GM21360 (cell line): ENCODE data around the gene SORCS2.

Experiments used
- ATAC-seq: cut with Tn5 transposase; IDR thresholded peaks from one replicate; pipeline ENCODE4 v1.9.1; 2021; ENCODE audit warnings: mild to moderate bottlenecking, moderate library complexity; ENCODE audit not compliant: unreplicated experiment

Gene SORCS2

DNA sequence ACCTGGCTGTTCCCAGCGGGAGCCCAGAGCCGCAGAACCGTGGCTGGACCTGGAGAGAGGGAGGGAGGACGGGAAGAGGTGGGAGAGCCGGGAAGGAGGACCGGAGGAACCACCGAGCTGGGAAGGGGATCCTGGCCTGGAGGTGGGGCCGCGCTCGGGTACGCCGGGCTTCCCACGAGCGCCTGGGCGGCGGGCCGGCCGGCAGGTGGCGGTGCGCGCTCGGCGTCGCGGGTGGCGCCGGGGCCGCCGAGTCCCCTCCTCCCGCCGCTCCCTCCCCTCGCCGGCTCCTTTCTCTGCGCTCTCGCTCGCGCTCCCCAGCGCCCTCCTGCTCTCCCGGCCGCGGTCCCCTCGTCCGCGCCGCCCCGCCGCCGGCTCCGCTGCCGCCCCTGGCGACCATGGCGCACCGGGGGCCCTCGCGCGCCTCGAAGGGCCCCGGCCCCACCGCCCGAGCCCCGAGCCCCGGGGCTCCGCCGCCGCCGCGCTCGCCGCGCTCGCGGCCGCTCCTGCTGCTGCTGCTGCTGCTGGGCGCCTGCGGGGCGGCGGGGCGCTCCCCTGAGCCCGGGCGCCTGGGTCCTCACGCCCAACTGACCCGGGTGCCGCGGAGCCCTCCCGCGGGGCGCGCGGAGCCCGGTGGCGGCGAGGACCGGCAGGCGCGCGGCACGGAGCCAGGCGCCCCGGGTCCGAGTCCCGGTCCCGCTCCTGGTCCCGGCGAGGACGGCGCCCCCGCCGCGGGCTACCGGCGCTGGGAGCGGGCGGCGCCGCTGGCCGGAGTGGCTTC, at the start of gene SORCS2:
Gene SORCS2 (plus strand): TSS at position 287 of the 778 bp plus-strand sequence.
- ATAC-seq = peak; percentile 84

- ATAC-seq = no peak
Measured at GRCh38 chr4:7144374-7145290, 47.7 kb upstream of the SORCS2 start.

GRCh38 chr4:7145291-7145934, 46.9 kb upstream of the SORCS2 start:
- no peak for ATAC-seq

GRCh38 chr4:7146059-7146785, 46.1 kb upstream of the SORCS2 start:
- ATAC-seq = no peak

- no peak for ATAC-seq
Measured at GRCh38 chr4:7146786-7147115, 45.6 kb upstream of the SORCS2 start.

GRCh38 chr4:7147261-7147660, 45.1 kb upstream of the SORCS2 start:
- ATAC-seq = no peak

- no peak for ATAC-seq
Measured at GRCh38 chr4:7147661-7148310, 44.6 kb upstream of the SORCS2 start.

- no peak for ATAC-seq
Measured at GRCh38 chr4:7148337-7148736, 44.0 kb upstream of the SORCS2 start.

GRCh38 chr4:7150036-7150635, 42.2 kb upstream of the SORCS2 start:
- ATAC-seq = no peak

- ATAC-seq = no peak
Measured at GRCh38 chr4:7151668-7152227, 40.6 kb upstream of the SORCS2 start.

DNA sequence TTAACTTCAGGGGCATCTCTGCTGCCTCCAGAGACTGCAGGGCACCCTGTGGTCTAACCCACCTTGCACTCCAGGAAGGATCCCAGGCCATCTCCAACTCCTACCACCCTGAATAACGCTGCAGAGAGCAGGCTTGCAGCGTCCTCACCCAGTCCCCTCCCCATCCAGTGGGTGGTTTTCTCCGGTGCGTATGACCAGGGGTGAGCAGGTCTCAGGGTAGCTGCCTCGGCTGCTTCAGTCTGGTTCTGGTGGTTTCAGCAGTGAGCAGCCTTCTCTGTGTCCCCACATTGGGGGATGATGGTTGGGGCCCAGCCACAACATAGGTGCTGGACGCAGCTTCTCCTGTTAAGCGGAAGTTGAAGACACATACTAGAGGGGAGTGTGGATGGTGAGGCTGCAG, 38.6 kb upstream of the SORCS2 start:
- no peak for ATAC-seq

DNA sequence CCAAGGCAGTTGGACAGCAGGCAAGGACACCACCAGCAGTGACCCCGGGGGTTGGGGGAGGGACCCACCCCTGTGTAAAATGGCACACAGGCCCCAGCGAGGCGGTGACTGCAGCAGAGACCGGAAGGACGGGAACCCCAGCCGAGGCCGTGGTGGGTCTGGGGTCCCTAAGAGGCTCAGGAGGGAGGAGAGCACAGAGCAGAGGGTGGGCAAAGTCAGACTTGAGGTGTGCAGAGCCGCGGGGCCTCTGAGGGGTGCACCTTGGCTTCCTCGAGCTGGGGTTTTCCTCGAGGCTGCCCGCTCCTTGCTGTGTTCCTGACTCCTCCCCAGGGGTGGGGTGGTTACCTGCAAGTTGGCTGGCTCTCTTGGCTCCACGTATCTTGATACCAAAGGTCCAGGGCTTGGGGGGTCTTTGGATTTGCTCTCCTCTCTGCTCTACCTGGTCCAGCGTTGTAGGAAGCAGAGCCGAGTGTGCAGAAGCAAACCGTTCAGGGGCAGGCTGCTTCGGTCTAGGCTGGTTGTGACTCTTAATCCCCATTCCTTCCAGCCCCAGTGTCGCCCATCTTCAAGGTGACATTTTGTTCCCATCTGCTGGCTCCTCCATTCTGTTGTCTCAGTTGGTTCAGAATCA, 37.9 kb upstream of the SORCS2 start:
- no peak for ATAC-seq

- no peak for ATAC-seq
Measured at GRCh38 chr4:7155590-7156071, 36.7 kb upstream of the SORCS2 start.

- ATAC-seq = no peak
Measured at GRCh38 chr4:7156328-7156727, 36.0 kb upstream of the SORCS2 start.

GRCh38 chr4:7156761-7157488, 35.4 kb upstream of the SORCS2 start:
- ATAC-seq = no peak

DNA sequence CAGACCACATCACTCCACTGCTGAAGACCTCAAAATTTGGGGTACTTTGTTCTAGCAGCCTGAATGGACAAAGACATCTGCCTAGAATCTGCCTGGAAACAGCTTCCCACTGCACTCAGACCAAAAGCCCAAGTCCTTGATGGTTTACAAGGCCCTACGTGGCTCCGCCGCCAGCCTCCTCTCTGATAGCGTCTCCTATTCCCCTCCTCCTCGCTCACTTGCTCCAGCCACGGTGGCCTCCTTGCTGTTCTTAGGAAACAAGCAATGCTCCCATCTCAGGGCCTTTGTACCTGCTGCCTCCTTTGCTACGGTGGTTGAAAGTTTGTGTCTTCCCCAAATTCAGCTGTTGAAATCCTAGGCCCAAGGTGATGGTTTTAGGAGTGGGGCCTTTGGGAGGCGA, 34.7 kb upstream of the SORCS2 start:
- no peak for ATAC-seq

GRCh38 chr4:7158081-7158750, 34.1 kb upstream of the SORCS2 start:
- ATAC-seq = no peak

DNA sequence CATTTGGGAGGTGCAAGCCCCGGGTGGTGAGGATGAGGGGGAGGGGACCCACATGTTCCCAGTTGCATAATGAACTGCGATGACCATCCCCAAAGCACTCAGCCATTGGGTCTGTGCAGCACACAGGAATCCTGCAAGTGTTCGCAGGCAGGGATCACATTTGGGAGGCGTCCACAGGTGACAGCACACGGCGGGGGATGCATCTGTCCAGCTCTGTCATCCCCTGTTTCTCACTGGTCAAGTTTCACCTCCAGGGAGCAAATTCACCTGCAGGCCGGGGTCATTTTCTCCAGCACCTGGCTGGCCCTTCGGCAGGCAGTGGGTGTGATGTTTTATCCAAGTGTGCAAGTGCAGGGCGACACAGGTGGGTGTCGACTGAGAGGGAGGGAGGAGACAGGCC, 33.3 kb upstream of the SORCS2 start:
- no peak for ATAC-seq
